C4-2B (cell line): Measurements from ENCODE around the gene MICAL2.

ENCODE experiments used
- H3K27ac ChIP-seq: fragments of 450-650 bp; 2 replicates; pipeline ENCODE4 v1.5.1; 2017
- CTCF ChIP-seq: fragments of 450-650 bp; conservative IDR thresholded peaks from 2 replicates; pipeline ENCODE4 v1.5.1; 2017; ENCODE audit warnings: mild to moderate bottlenecking
- ZFX ChIP-seq: fragments of 450-650 bp; IDR thresholded peaks from 2 replicates; pipeline ENCODE4 v1.6.1; 2017

MICAL2 gene

DNA sequence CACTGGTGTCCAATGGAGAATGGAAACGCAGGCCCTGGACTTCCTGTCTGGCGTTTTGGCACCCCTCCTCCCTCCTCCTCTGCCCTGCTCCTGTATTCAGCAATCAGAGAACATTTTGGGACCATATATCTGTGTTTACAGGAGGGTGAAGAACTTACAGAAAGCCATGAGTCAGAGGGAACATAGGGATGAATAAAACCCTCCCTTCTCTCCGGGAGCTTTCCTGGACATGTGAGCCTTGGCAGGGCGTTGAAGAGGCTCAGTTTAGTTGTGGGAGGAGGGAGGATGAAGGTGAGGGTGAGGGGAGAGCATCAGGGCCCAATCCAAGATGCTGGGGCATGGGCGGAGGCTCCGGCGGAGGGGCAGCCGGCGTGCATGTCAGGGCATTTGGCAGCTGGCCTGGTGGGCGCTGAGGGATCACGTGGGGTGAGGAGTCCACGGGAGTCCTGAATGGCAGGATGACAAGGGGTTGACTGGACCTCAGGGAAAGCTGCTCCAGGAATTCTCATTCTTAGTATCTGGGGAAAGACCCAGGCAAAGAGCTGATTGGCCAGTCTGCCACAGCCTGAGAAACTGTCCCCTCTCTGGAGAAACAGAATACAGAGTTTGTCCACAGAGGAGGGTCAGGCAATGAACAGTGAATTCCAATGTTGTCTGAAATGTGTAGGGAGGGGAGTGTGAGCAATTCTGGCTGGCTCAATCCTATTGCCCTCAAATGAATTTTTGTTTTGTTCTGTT is 28.9 kb downstream of the MICAL2 start:
- H3K27ac ChIP-seq: peak overlapping the region; percentile 0; the same call in 1 of the 2 replicates
- TF ChIP-seq ZFX (no peak), CTCF (no peak)

GRCh38 chr11:12140186-12140793 is 29.9 kb downstream of the MICAL2 start:
- no peak overlapping the region; the same call in 1 of the 2 replicates for H3K27ac ChIP-seq
- no peak for TF ChIP-seq CTCF
- TF ChIP-seq ZFX: no peak

DNA sequence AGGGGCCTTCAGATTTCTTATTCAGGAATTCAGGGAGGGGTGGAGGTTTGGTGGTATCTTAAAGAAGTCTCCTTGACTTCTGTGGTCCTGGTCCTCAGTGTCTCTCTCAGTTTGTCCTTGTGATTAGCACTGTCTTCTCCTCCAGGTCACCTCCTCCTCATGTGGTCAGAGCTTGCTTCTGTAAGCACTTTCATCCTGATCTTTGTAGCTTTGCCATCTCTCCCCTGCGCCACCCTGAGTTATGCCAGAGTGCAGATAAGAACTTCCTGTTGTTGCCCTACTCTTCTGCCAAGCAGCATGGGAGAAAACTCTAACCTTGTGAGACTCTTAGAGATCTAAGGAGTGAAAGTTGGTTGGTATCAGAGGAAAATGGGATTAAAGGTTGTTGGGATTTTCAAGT is 30.9 kb downstream of the MICAL2 start:
- TF ChIP-seq CTCF: no peak
- no peak for TF ChIP-seq ZFX
- H3K27ac ChIP-seq: no peak overlapping the region

GRCh38 chr11:12142176-12142575 is 31.8 kb downstream of the MICAL2 start:
- no peak overlapping the region for H3K27ac ChIP-seq
- TF ChIP-seq CTCF: no peak
- TF ChIP-seq ZFX: no peak

GRCh38 chr11:12142909-12143308 is 32.5 kb downstream of the MICAL2 start:
- H3K27ac ChIP-seq: no peak overlapping the region
- no peak for TF ChIP-seq CTCF
- TF ChIP-seq ZFX: no peak

DNA sequence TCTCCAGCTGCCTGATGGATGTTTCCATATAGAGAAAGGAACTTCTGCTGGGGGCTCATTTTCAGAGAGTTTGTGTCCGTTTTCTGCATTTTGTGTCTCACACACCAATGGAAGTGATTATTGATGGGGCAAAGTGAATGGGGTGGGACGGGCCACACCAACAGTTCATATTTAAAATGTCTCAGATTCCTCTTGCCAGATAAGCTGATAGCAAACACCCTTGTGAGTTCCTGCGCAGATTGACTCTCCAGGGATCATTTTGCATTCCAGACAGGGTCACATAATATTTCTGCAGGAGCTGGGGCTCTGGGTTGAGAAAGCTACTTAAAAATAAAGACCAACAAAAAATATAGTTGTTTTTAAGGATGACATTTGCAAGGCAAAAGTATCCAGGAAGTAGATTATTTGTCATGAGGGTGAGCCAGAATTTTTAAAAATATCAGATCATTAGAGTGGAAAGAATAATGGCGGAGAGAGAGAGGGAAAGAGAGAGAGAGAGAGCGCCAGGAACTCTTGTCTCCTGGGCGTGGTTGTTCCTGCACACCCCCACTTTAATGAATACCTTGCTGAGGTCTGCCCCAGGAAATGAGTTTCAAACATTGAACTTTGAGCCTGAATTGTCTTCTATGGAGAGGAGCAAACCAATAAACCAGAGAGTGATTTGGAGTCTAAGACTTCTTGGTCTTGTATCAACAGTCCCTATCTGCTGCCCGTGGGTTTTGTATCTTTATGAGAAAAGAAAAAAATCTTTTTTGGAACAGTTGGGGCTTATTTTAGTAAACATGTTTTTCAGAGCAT is 33.3 kb downstream of the MICAL2 start:
- no peak for TF ChIP-seq ZFX
- no peak for TF ChIP-seq CTCF
- no peak overlapping the region for H3K27ac ChIP-seq
